GM12878 (cell line): ENCODE measurements around the gene CACNG5. TPM values are rescaled to one million over a fixed set of nuclear protein-coding genes. Genes with fewer than 3 reads are reported as not detected.

Experiments
- ATAC-seq: fragments of 200-7000 bp; cut with Tn5 transposase; 3 replicates; pipeline ENCODE4 v1.9.1; 2020; ENCODE audit warnings: mild to moderate bottlenecking, moderate library complexity
- BruUV-seq: library from RNA; stranded (reverse); fragments of 400-500 nt; replicated peaks from 2 replicates; lab custom pipeline; 2021; lab: Mats Ljungman, UMichigan
- CTCF ChIA-PET: fragments of 300-600 bp; sonication (Branson Sonifier 250); formaldehyde crosslinking; extraction: SDS; loops from one replicate; lab custom pipeline; 2021; ENCODE audit warnings: inconsistent platforms; lab: Yijun Ruan, JAX
- POLR2A ChIA-PET: fragments of 350-600 bp; formaldehyde crosslinking; extraction: SDS; loops from one replicate; lab custom pipeline; 2021; ENCODE audit warnings: inconsistent platforms; lab: Charles Lee
- RAD21 ChIA-PET: fragments of 300-600 bp; sonication (Branson Sonifier 250); formaldehyde crosslinking; loops from one replicate; lab custom pipeline; 2023; ENCODE audit warnings: antibody characterized with exemption; ENCODE audit not compliant: unreplicated experiment; lab: Charles Lee
- SMC1A ChIA-PET: fragments of 300-600 bp; sonication (Branson Sonifier 250); formaldehyde crosslinking; loops from one replicate; lab custom pipeline; 2023; ENCODE audit not compliant: unreplicated experiment, uncharacterized antibody; lab: Charles Lee
- DNase-seq: peaks from one replicate; pipeline ENCODE4 v3.0.0-alpha.2; 2011; ENCODE audit warnings: low read depth, low spot score
- FAIRE-seq: peaks from 3 replicates; lab custom pipeline; 2011; peaks lifted over from hg19 to GRCh38; lab: Jason Lieb, UNC
- H2AFZ ChIP-seq: 2 replicates; pipeline ENCODE4 v1.6.0; 2011; ENCODE audit warnings: low read depth, low read length, control low read depth; ENCODE audit not compliant: control insufficient read depth
- H3K27ac ChIP-seq: 2 replicates; pipeline ENCODE4 v1.5.1; 2011; ENCODE audit warnings: control low read depth; ENCODE audit not compliant: control insufficient read depth, insufficient read depth
- H3K27me3 ChIP-seq, 2 experiments: replicated peaks in 1 of 2; 2 replicates each; pipeline versions ENCODE4 v1.6.0 to v1.6.1; 2011; ENCODE audit warnings: low read length in 1 of 2; ENCODE audit not compliant: control insufficient read depth in 2 of 2, insufficient read depth in 2 of 2
- H3K36me3 ChIP-seq, 2 experiments: 2 replicates each; pipeline ENCODE4 v1.5.1; 2011; ENCODE audit warnings: low read length in 1 of 2; ENCODE audit not compliant: control insufficient read depth in 2 of 2, insufficient read depth in 2 of 2
- H3K4me1 ChIP-seq: 2 replicates; pipeline ENCODE4 v1.6.1; 2011; ENCODE audit warnings: mild to moderate bottlenecking, low read length, moderate library complexity, mixed read lengths; ENCODE audit not compliant: control insufficient read depth, insufficient read depth
- H3K4me2 ChIP-seq: 2 replicates; pipeline ENCODE4 v1.6.0; 2011; ENCODE audit warnings: control low read depth; ENCODE audit not compliant: control insufficient read depth, insufficient read depth
- H3K4me3 ChIP-seq: fragments of 200-600 bp; sonication (generic); 2 replicates; pipeline ENCODE4 v1.5.1; 2016
- H3K79me2 ChIP-seq: 2 replicates; pipeline ENCODE4 v1.6.0; 2011; ENCODE audit warnings: low read length; ENCODE audit not compliant: control insufficient read depth, insufficient read depth
- H3K9ac ChIP-seq: 2 replicates; pipeline ENCODE4 v1.8.0; 2011; ENCODE audit warnings: low read length, control low read depth, mixed read lengths; ENCODE audit not compliant: control insufficient read depth, insufficient read depth
- H3K9me3 ChIP-seq: replicated peaks from 3 replicates; pipeline ENCODE4 v1.5.1; 2011; ENCODE audit warnings: mild to moderate bottlenecking, low read length; ENCODE audit not compliant: control insufficient read depth, insufficient read depth
- H4K20me1 ChIP-seq: 2 replicates; pipeline ENCODE4 v1.6.0; 2011; ENCODE audit not compliant: control insufficient read depth, insufficient read depth
- CBX3 ChIP-seq: fragments of 200-600 bp; sonication (generic); IDR thresholded peaks from 2 replicates; pipeline ENCODE4 v1.6.1; 2016; ENCODE audit warnings: low read depth, borderline replicate concordance
- CEBPB ChIP-seq, 2 experiments: fragments of 150-350 bp in 1 of 2; IDR thresholded peaks; 2 replicates each; pipeline ENCODE4 v1.6.1; 2012 to 2014; ENCODE audit warnings: low read depth in 2 of 2, low read length in 2 of 2, borderline replicate concordance in 1 of 2, inconsistent platforms in 1 of 2
- DPF2 ChIP-seq: fragments of 450-650 bp; IDR thresholded peaks from 2 replicates; pipeline ENCODE4 v1.6.1; 2017; ENCODE audit warnings: mild to moderate bottlenecking
- E2F8 ChIP-seq: fragments of 450-650 bp; IDR thresholded peaks from 2 replicates; pipeline ENCODE4 v1.6.1; 2018; ENCODE audit warnings: mild to moderate bottlenecking, low read depth, moderate library complexity; ENCODE audit not compliant: partially characterized antibody
- EED ChIP-seq: sonication (generic); IDR thresholded peaks from 2 replicates; pipeline ENCODE4 v1.6.1; 2016; ENCODE audit warnings: antibody characterized with exemption, low read depth
- EGR1 ChIP-seq, 2 experiments: IDR thresholded peaks; 1 replicate in 1 of 2; 2 replicates in 1 of 2; pipeline ENCODE4 v1.6.1; 2011 to 2012; ENCODE audit warnings: low read depth in 2 of 2, low read length in 2 of 2, borderline replicate concordance in 1 of 2, mild to moderate bottlenecking in 1 of 2, moderate library complexity in 1 of 2
- FOS ChIP-seq: IDR thresholded peaks from 3 replicates; pipeline ENCODE4 v1.6.1; 2011; ENCODE audit warnings: borderline replicate concordance; ENCODE audit not compliant: insufficient read length; ENCODE audit errors: extremely low read depth
- HDAC6 ChIP-seq: fragments of 200-600 bp; sonication (generic); IDR thresholded peaks from one replicate; pipeline ENCODE4 v1.8.0; 2017; ENCODE audit warnings: antibody characterized with exemption; ENCODE audit not compliant: unreplicated experiment
- NFXL1 ChIP-seq: fragments of 450-650 bp; IDR thresholded peaks from 2 replicates; pipeline ENCODE4 v1.6.1; 2017; ENCODE audit warnings: antibody characterized with exemption, mild to moderate bottlenecking, borderline replicate concordance
- NR2F1 ChIP-seq: fragments of 450-650 bp; conservative IDR thresholded peaks from 2 replicates; pipeline ENCODE4 v1.6.1; 2017; ENCODE audit warnings: mild to moderate bottlenecking
- RAD51 ChIP-seq: fragments of 450-650 bp; IDR thresholded peaks from 2 replicates; pipeline ENCODE4 v1.6.1; 2016; ENCODE audit warnings: moderate library complexity, mild to moderate bottlenecking, inconsistent platforms
- REST ChIP-seq: IDR thresholded peaks from 2 replicates; pipeline ENCODE4 v1.6.1; 2012; ENCODE audit warnings: mild to moderate bottlenecking, low read depth, low read length
- USF2 ChIP-seq: IDR thresholded peaks from 2 replicates; pipeline ENCODE4 v1.6.1; 2011; ENCODE audit warnings: low read depth, low read length, improper control_type of control experiment, borderline replicate concordance
- ZNF207 ChIP-seq: fragments of 450-650 bp; IDR thresholded peaks from 2 replicates; pipeline ENCODE4 v1.6.1; 2014; ENCODE audit warnings: antibody characterized with exemption, mild to moderate bottlenecking, borderline replicate concordance
- WGBS: methylation state at CpG from one replicate; pipeline ENCODE4 v1.1.6; 2016; ENCODE audit warnings: low lambda C conversion rate; ENCODE audit not compliant: insufficient replicate concordance, insufficient coverage; ENCODE audit errors: missing lambda C conversion rate; 5-methylcytosine and 5-hydroxymethylcytosine counted together
- in situ Hi-C: fragments of 300-500 bp; cut with MboI; formaldehyde crosslinking; loops from 9 replicates; pipeline ENCODE4 v1.14.3; 2018; ENCODE audit warnings: mixed read lengths
- intact Hi-C: fragments of 100-400 bp; cut with micrococcal nuclease; formaldehyde crosslinking; loops from one replicate; pipeline ENCODE4 v1.14.2; 2022; ENCODE audit not compliant: unreplicated experiment
- polyA plus RNA-seq, 11 experiments: library from polyadenylated mRNA; depleted of rRNA in 4 of 11; unstranded in 6 of 11; stranded (reverse) in 5 of 11; fragments of >200 nt; fragmentation: Nextera tagmentation in 4 of 11; fragmentation: Illumina TruSeq in 1 of 11; extraction: Ambion mirVana in 4 of 11; extraction: Trizol in 1 of 11; gene quantifications; 1 replicate in 1 of 11; 2 replicates in 10 of 11; pipeline versions ENCODE4 v1.2.1 to v1.2.3, GENCODE V29; 2011 to 2016; ENCODE audit warnings: inconsistent platforms in 2 of 11, missing spikeins in 2 of 11, low read depth in 1 of 11
- total RNA-seq, 4 experiments: library from RNA; depleted of rRNA in 3 of 4; stranded (reverse); fragments of >200 nt in 3 of 4; fragmentation: Illumina TruSeq in 1 of 4; extraction: Trizol in 1 of 4; gene quantifications; 2 replicates each; pipeline versions ENCODE4 v1.2.1 to v1.2.3, GENCODE V29; 2013 to 2021

CACNG5 gene
- total and polyA plus RNA-seq, 10 of the 15 experiments (the other 5 are each of a cell fraction or from before 2014, with no cell fraction given), result not detected

GRCh38 chr17:66858226-66859083 is 23.5 kb downstream of the CACNG5 start (continued):
- TF ChIP-seq HDAC6, result no peak
- no peak for TF ChIP-seq CEBPB (IDR thresholded peaks at IDR 0.05; ENCODE audit: borderline replicate concordance in 1 of 2, low read depth in 2 of 2, low read length in 2 of 2)
- no peak for TF ChIP-seq FOS
- no peak for TF ChIP-seq NR2F1

DNA sequence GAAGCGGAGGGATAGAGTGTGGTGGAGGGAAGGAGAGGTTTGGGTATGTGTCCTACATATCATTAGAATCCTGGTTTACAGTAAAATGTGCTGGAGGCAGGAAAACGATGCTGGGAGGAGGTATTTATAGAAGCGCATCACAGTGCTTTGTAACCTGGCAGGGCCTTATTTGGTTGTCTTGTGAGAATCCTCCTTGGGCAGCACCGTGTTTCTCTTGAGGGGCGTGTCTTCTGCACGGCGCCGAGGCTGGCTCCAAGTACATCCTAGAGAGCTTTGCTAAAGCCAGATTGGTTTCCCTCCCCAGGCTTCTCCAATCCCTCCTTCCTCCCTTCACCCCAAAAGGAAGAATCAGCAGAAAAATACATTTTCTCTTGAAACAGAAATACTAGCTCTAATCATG is 24.4 kb downstream of the CACNG5 start:
- Histone ChIP-seq H3K9ac (no peak overlapping the region), H2AFZ (no peak overlapping the region), H3K4me3 (no peak overlapping the region), H3K4me2 (no peak overlapping the region), H3K4me1 (no peaks in the 10 kb centered on the region), H3K36me3 (no peaks in the 10 kb centered on the region), H3K9me3 (no peaks in the 10 kb centered on the region), H3K27ac (no peak overlapping the region), H4K20me1 (no peaks in the 10 kb centered on the region), H3K27me3 (no peaks in the 10 kb centered on the region), H3K79me2 (no peaks in the 10 kb centered on the region)
- ChIA-PET RAD21 (interaction anchor here (0.9 kb wide), 1 partner anchor 8 kb away, joined by 4 read pairs; no protein-coding TSS in a partner anchor), SMC1A (interaction anchor here (0.8 kb wide), 1 partner anchor 346 kb away, joined by 3 read pairs; no protein-coding TSS in a partner anchor), POLR2A (no interaction called here), CTCF (interaction anchor here (1.2 to 1.6 kb wide), 2 partner anchors 8 to 14 kb away, joined by 3 to 6 read pairs; no protein-coding TSS in a partner anchor)
- no TSS peak for BruUV-seq
- ATAC-seq (no peak), FAIRE-seq (no peak), DNase-seq (no peak)
- in situ Hi-C loops, result no loop called here
- intact Hi-C loops, result loop anchor here (5.0 kb wide), 1 partner anchor 223 kb away; no protein-coding TSS in a partner anchor
- WGBS, result 45% methylated on average over 8 of the region's 8 CpGs
- TF ChIP-seq RAD51, result no peak
- TF ChIP-seq EGR1 (IDR thresholded peaks at IDR 0.05; ENCODE audit: borderline replicate concordance in 1 of 2, low read depth in 2 of 2, low read length in 2 of 2), result no peak
- no peak for TF ChIP-seq REST
- TF ChIP-seq E2F8, result no peak
- no peak for TF ChIP-seq USF2
- TF ChIP-seq ZNF207, result no peak
- no peak for TF ChIP-seq CBX3
- no peak for TF ChIP-seq DPF2
- no peak for TF ChIP-seq NFXL1
- TF ChIP-seq EED, result no peak
